ENCODE results near the gene MEGF10. TPM values are rescaled to one million over a fixed set of nuclear protein-coding genes. Genes with fewer than 3 reads are reported as not detected.

Gene MEGF10
- total RNA-seq, 1 donor = 1.3 TPM

DNA sequence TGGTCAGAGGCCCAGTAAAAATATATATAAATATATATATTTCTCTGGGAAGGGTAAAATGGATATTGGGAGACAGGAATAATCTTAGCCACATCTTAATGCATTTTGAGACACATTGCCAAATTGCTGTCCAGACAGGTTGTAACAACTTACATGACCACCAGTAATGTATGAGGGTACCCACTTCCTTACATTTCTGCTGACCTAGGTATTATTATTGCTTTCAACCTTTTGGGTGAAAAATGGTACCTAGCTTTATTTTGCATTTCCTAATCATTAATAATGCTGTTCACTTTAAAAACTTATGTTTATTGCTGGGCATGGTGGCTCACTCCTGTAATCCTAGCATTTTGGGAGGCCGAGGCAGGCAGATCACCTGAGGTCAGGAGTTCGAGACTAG, 61.5 kb downstream of the MEGF10 start:
- no peak for DNase-seq (ENCODE audit: low read depth)
- TF ChIP-seq, protein P1, sequence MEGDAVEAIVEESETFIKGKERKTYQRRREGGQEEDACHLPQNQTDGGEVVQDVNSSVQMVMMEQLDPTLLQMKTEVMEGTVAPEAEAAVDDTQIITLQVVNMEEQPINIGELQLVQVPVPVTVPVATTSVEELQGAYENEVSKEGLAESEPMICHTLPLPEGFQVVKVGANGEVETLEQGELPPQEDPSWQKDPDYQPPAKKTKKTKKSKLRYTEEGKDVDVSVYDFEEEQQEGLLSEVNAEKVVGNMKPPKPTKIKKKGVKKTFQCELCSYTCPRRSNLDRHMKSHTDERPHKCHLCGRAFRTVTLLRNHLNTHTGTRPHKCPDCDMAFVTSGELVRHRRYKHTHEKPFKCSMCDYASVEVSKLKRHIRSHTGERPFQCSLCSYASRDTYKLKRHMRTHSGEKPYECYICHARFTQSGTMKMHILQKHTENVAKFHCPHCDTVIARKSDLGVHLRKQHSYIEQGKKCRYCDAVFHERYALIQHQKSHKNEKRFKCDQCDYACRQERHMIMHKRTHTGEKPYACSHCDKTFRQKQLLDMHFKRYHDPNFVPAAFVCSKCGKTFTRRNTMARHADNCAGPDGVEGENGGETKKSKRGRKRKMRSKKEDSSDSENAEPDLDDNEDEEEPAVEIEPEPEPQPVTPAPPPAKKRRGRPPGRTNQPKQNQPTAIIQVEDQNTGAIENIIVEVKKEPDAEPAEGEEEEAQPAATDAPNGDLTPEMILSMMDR (IDR thresholded peaks at IDR 0.05; ENCODE audit: insufficient read depth, low read depth, low read length) = no peak
- no peak overlapping the region for H3K4me3 ChIP-seq (ENCODE audit: low read depth, low read length)

DNA sequence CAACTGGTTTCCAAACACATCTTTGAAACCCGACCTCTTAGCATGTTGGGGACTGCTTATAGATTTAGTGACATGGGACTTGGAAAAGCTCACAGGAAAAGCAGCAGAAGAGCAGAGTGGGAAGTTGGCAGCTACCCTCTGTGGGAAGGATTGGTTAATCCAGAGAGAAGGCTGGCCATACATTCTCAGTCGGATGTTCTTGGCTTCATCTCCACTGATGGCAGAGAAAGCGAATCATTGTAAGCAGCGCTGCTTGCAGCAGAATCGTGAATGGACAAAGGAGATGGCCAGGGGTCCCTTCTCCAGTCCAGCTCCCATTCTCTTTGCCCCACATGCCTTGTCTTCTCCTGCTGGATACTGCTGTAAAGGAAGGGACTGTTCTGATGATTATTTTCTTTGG, 62.7 kb downstream of the MEGF10 start:
- H3K4me3 ChIP-seq (ENCODE audit: low read depth, low read length) = no peak overlapping the region
- no peak for DNase-seq (ENCODE audit: low read depth)
- TF ChIP-seq, protein P1 (IDR thresholded peaks at IDR 0.05; ENCODE audit: insufficient read depth, low read depth, low read length) = no peak

- DNase-seq (ENCODE audit: low read depth) = no peak
- TF ChIP-seq, protein P1 (IDR thresholded peaks at IDR 0.05; ENCODE audit: insufficient read depth, low read depth, low read length) = no peak
- no peak overlapping the region for H3K4me3 ChIP-seq (ENCODE audit: low read depth, low read length)
Observed at GRCh38 chr5:127353796-127354195, 63.2 kb downstream of the MEGF10 start.

DNA sequence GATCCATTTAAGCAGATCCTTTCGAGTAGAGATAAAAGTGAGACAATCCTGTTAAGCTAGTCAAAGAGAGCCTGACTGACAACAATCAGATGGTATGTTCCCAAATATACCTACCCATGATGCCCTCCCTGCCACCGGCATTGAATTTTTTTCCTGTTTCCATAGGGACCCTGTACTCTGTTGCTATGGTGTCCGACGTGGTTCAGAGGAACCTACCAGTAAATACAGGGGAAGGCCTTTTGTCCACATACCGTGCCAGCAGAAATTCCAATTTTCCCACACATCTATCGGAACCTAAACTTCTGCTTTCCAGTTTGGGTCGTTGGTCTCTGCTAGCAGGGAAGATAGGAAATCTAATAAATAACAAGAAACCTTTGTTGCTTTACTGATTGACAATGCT, 64.7 kb downstream of the MEGF10 start:
- TF ChIP-seq, protein P1 (IDR thresholded peaks at IDR 0.05; ENCODE audit: insufficient read depth, low read depth, low read length) = no peak
- DNase-seq (ENCODE audit: low read depth) = no peak
- no peak overlapping the region for H3K4me3 ChIP-seq (ENCODE audit: low read depth, low read length)

GRCh38 chr5:127358284-127358683, 67.7 kb downstream of the MEGF10 start:
- no peak overlapping the region for H3K4me3 ChIP-seq (ENCODE audit: low read depth, low read length)
- TF ChIP-seq, protein P1 (IDR thresholded peaks at IDR 0.05; ENCODE audit: insufficient read depth, low read depth, low read length) = no peak
- DNase-seq (ENCODE audit: low read depth) = peak; percentile 31

- TF ChIP-seq, protein P1 (IDR thresholded peaks at IDR 0.05; ENCODE audit: insufficient read depth, low read depth, low read length) = no peak
- DNase-seq (ENCODE audit: low read depth) = peak; percentile 49
- H3K4me3 ChIP-seq (ENCODE audit: low read depth, low read length) = no peak overlapping the region
Observed at GRCh38 chr5:127358740-127359139, 68.1 kb downstream of the MEGF10 start.

- no peak overlapping the region for H3K4me3 ChIP-seq (ENCODE audit: low read depth, low read length)
Observed at GRCh38 chr5:127359502-127359901, 68.9 kb downstream of the MEGF10 start.

More at GRCh38 chr5:127359502-127359901, 68.9 kb downstream of the MEGF10 start:
- TF ChIP-seq, protein P1 (IDR thresholded peaks at IDR 0.05; ENCODE audit: insufficient read depth, low read depth, low read length) = no peak
- no peak for DNase-seq (ENCODE audit: low read depth)
